Small intestine (tissue), 7 donors: ENCODE measurements around the gene PLA2G6. TPM values are rescaled to one million over a fixed set of nuclear protein-coding genes. Genes with fewer than 3 reads are reported as not detected.
"Not testable (repeated sequence)": the region's sequence is repeated elsewhere in the genome, so short reads cannot be mapped to it uniquely, and the experiment has no call there.

Experiments
- DNase-seq, 2 donors: peaks; one replicate each; pipeline versions ENCODE4 v3.0.0 to v3.0.0-alpha.2; 2013
- FAIRE-seq: peaks from 2 replicates; lab custom pipeline; 2012; peaks lifted over from hg19 to GRCh38; lab: Jason Lieb, UNC
- H3K27ac ChIP-seq, 3 donors: one replicate each; pipeline ENCODE4 v1.5.1; 2013; ENCODE audit warnings: low read length in 2 of 3, mild to moderate bottlenecking in 2 of 3, control low read depth in 1 of 3, inconsistent platforms in 1 of 3, low read depth in 1 of 3, moderate library complexity in 1 of 3
- H3K27me3 ChIP-seq, 3 donors: one replicate each; pipeline ENCODE4 v1.6.1; 2013; ENCODE audit warnings: low read length in 3 of 3, inconsistent platforms in 1 of 3; ENCODE audit not compliant: control insufficient read depth in 3 of 3, insufficient read depth in 3 of 3
- H3K36me3 ChIP-seq, 3 donors: one replicate each; pipeline ENCODE4 v1.6.1; 2013; ENCODE audit warnings: low read length in 3 of 3, inconsistent platforms in 1 of 3, low read depth in 1 of 3, mild to moderate bottlenecking in 1 of 3, moderate library complexity in 1 of 3; ENCODE audit not compliant: control insufficient read depth in 3 of 3, insufficient read depth in 2 of 3
- H3K4me1 ChIP-seq, 3 donors: one replicate each; pipeline ENCODE4 v1.6.1; 2013; ENCODE audit warnings: low read length in 2 of 3, inconsistent platforms in 1 of 3, low read depth in 1 of 3, mild to moderate bottlenecking in 1 of 3, moderate library complexity in 1 of 3; ENCODE audit not compliant: control insufficient read depth in 3 of 3, insufficient read depth in 2 of 3
- H3K4me3 ChIP-seq, 3 donors: one replicate each; pipeline ENCODE4 v1.5.1; 2013; ENCODE audit warnings: low read length in 3 of 3, control low read depth in 1 of 3, inconsistent platforms in 1 of 3, low read depth in 1 of 3, mild to moderate bottlenecking in 1 of 3, moderate library complexity in 1 of 3
- H3K9me3 ChIP-seq, 2 donors: one replicate each; pipeline ENCODE4 v1.6.1; 2013; ENCODE audit warnings: low read depth in 1 of 2, low read length in 1 of 2; ENCODE audit not compliant: control insufficient read depth in 2 of 2, insufficient read depth in 1 of 2
- WGBS, 3 donors: extraction: QIAGEN DNeasy Blood & Tissue Kit; methylation state at CpG; one replicate each; pipeline ENCODE4 v1.1.7; 2013; 5-methylcytosine and 5-hydroxymethylcytosine counted together
- polyA plus RNA-seq, 4 donors: library from polyadenylated mRNA; stranded (reverse) in 3 of 4; unstranded in 1 of 4; fragments of 200-250 nt in 3 of 4; fragments of 120-200 nt in 1 of 4; gene quantifications; one replicate each; pipeline versions ENCODE4 v1.2.1 to v1.2.3, GENCODE V29; 2013
- donor health status: healthy with polysubstance abuse.
- donor health status: control.
- donor health status: control.
- donor health status: Bipolar disorder and iron deficiency.
- donor health status: healthy.

PLA2G6 gene
- polyA plus RNA-seq, 4 donors: 13.8 to 55.0 (median 24.3) TPM

- H3K27ac ChIP-seq: peak overlapping the region in 2 of 3 donors; percentile 49 to 86
- no peak overlapping the region for H3K4me3 ChIP-seq
- DNase-seq: peak; percentile 73 to 82
- 43 to 54% (median 53%) methylated on average over 15 of the region's 15 CpGs for WGBS, 3 donors
- H3K9me3 ChIP-seq: no peaks in the 10 kb centered on the region
- H3K27me3 ChIP-seq: no peaks in the 10 kb centered on the region
- FAIRE-seq: no peak
- H3K4me1 ChIP-seq: peaks cover 3 to 40% (median 15%) of the 10 kb centered on the region in 3 donors
- H3K36me3 ChIP-seq: peaks cover 0 to 10% (median 0%) of the 10 kb centered on the region in 3 donors
Observed at GRCh38 chr22:38177926-38178604, 3.6 kb downstream of the PLA2G6 start.

DNA sequence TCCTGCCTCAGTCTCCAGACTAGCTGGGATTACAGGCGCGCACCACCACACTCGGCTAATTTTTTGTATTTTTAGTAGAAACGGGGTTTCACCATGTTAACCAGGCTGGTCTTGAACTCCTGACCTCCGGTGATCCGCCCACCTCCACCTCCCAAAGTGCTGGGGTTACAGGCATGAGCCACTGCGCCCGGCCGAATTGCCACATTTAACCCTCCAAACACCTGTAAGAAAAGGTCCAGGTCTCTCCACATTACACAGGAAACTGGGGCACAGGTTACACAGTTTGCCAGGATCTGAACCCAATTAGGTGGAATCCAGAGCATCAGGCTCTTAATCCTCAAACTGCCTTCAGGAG lies 4.1 kb downstream of the PLA2G6 start:
- not testable (repeated sequence) for DNase-seq, H3K4me3 ChIP-seq, FAIRE-seq, H3K27me3 ChIP-seq, H3K9me3 ChIP-seq
- Histone ChIP-seq H3K27ac (peak overlapping the region in 2 of 3 donors; percentile 49 to 86), H3K4me1 (peaks cover 3 to 41% (median 19%) of the 10 kb centered on the region in 3 donors), H3K36me3 (peaks cover 0 to 13% (median 0%) of the 10 kb centered on the region in 3 donors)
- WGBS, 3 donors: 62 to 73% (median 70%) methylated on average over 9 of the region's 9 CpGs

- Histone ChIP-seq H3K36me3 (peaks cover 0 to 15% (median 0%) of the 10 kb centered on the region in 3 donors), H3K4me1 (peaks cover 3 to 40% (median 19%) of the 10 kb centered on the region in 3 donors), H3K27ac (peak overlapping the region in 1 of 3 donors; percentile 32), H3K27me3 (no peaks in the 10 kb centered on the region), H3K4me3 (no peak overlapping the region), H3K9me3 (no peaks in the 10 kb centered on the region)
- FAIRE-seq (no peak), DNase-seq (no peak)
- 95 to 100% (median 95%) methylated on average over 3 to 4 of the region's 4 CpGs for WGBS, 3 donors
Observed at GRCh38 chr22:38177044-38177443, 4.6 kb downstream of the PLA2G6 start.

DNA sequence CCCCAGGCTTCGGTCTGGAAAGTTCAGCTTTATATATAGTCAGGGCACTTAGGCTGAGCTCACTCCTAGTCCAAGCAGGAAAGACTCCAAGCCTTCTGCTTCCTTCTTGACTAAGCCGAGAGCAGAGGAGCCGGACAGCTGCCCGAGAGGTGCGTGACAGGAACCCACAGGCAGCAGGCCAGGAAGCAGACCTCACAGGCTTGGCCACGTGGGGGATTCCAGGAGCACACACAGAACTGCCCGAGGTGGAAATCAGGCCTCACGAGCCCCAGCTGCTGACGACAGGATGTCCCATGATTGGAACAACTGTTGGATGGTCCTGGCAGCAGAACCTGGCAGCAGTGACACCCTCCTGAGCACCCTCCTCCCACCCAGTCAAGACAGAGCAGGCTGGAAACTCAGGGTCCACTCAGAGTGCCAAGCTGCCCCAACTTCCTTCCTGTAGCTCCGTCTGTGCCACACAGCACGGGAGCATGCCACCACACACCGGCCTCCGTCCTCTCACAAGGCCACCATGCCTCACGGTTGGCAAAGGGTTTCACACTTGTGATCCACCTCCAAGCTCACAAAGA lies 5.4 kb downstream of the PLA2G6 start:
- peaks cover 3 to 36% (median 19%) of the 10 kb centered on the region in 3 donors for H3K4me1 ChIP-seq
- peaks cover 0 to 15% (median 0%) of the 10 kb centered on the region in 3 donors for H3K36me3 ChIP-seq
- WGBS, 3 donors: 52 to 76% (median 75%) methylated on average over 14 of the region's 14 CpGs
- peak overlapping the region in 2 of 3 donors; percentile 25 to 84 for H3K27ac ChIP-seq
- H3K4me3 ChIP-seq: no peak overlapping the region
- FAIRE-seq (no peak), DNase-seq (peak in 1 of 2 donors; percentile 30)
- no peaks in the 10 kb centered on the region for H3K27me3 ChIP-seq
- no peaks in the 10 kb centered on the region for H3K9me3 ChIP-seq

GRCh38 chr22:38175206-38176118 lies 6.2 kb downstream of the PLA2G6 start:
- no peak for FAIRE-seq
- no peaks in the 10 kb centered on the region for H3K9me3 ChIP-seq
- no peaks in the 10 kb centered on the region for H3K27me3 ChIP-seq
- H3K27ac ChIP-seq: peak overlapping the region in 2 of 3 donors; percentile 25 to 55
- peaks cover 0 to 15% (median 0%) of the 10 kb centered on the region in 3 donors for H3K36me3 ChIP-seq
- DNase-seq: no peak
- 87 to 94% (median 91%) methylated on average over 17 of the region's 17 CpGs for WGBS, 3 donors
- peaks cover 0 to 28% (median 16%) of the 10 kb centered on the region in 3 donors for H3K4me1 ChIP-seq
- no peak overlapping the region for H3K4me3 ChIP-seq

- WGBS, 3 donors: 83 to 88% (median 84%) methylated on average over 14 of the region's 14 CpGs
- peaks cover 0 to 20% (median 16%) of the 10 kb centered on the region in 3 donors for H3K4me1 ChIP-seq
Observed at GRCh38 chr22:38174626-38175025, 7.0 kb downstream of the PLA2G6 start.

GRCh38 chr22:38173641-38173906 lies 8.1 kb downstream of the PLA2G6 start:
- no peak for DNase-seq
- no peak for FAIRE-seq
- H3K27ac ChIP-seq: peak overlapping the region in 1 of 3 donors; percentile 82

More at GRCh38 chr22:38174626-38175025, 7.0 kb downstream of the PLA2G6 start:
- no peak overlapping the region for H3K4me3 ChIP-seq
- no peak for FAIRE-seq
- peaks cover 0 to 19% (median 0%) of the 10 kb centered on the region in 3 donors for H3K36me3 ChIP-seq
- no peaks in the 10 kb centered on the region for H3K27me3 ChIP-seq
- no peaks in the 10 kb centered on the region for H3K9me3 ChIP-seq
- no peak for DNase-seq
- no peak overlapping the region for H3K27ac ChIP-seq

More at GRCh38 chr22:38173641-38173906, 8.1 kb downstream of the PLA2G6 start:
- Histone ChIP-seq H3K36me3 (peaks cover 0 to 29% (median 0%) of the 10 kb centered on the region in 3 donors), H3K9me3 (no peaks in the 10 kb centered on the region), H3K4me1 (peaks cover 0 to 19% (median 16%) of the 10 kb centered on the region in 3 donors), H3K27me3 (no peaks in the 10 kb centered on the region), H3K4me3 (no peak overlapping the region)
- WGBS, 3 donors: 90 to 95% (median 91%) methylated on average over 4 of the region's 4 CpGs
